ENCODE data around the gene CCDC97.

DNA sequence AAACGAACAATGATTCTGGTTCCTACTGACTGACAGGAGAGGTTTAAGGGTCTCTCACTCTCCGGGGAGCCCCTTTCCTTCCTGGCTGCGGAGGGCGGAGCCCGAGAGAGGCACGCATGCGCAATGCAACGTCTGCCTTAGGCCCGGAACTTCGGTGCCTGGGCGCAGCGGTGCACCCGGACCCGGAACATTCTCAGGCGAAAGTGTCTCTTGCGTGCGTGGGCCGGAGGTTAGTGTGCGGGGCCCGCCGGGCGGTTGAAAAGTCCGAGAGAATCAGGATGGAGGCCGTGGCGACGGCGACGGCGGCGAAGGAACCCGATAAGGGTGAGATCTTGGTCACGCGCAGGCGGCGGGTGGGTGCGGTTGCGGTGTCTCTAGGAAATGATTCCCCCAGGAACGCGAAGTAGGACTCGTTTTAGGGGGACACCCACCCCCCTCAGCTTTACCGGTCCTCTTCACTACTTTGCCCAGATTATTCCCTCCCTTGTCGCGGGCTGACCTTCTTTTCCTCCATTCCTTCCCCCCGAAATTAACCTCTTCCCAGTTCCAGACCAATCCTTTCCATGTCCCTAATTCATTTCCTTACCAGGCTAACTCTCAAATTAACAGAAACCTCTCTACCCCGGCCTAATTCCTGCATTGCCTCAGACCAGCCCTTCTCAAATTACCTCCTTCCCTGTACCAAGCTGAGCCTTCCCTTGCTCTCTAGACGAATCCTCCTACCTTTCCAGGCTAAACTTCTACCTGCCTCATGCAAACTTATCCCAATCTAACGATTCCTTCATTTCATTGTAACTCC is at the start of gene CCDC97:
- TF ChIP-seq ZNF8 (CRISPR knock-in tag; IDR thresholded peaks at IDR 0.05): peak; percentile 38; the same call in 1 of the 2 replicates
- TF ChIP-seq, protein P1, sequence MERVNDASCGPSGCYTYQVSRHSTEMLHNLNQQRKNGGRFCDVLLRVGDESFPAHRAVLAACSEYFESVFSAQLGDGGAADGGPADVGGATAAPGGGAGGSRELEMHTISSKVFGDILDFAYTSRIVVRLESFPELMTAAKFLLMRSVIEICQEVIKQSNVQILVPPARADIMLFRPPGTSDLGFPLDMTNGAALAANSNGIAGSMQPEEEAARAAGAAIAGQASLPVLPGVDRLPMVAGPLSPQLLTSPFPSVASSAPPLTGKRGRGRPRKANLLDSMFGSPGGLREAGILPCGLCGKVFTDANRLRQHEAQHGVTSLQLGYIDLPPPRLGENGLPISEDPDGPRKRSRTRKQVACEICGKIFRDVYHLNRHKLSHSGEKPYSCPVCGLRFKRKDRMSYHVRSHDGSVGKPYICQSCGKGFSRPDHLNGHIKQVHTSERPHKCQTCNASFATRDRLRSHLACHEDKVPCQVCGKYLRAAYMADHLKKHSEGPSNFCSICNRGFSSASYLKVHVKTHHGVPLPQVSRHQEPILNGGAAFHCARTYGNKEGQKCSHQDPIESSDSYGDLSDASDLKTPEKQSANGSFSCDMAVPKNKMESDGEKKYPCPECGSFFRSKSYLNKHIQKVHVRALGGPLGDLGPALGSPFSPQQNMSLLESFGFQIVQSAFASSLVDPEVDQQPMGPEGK (CRISPR knock-in tag; IDR thresholded peaks at IDR 0.05; ENCODE audit: borderline replicate concordance): no peak
- TF ChIP-seq ZFP3 (CRISPR knock-in tag; IDR thresholded peaks at IDR 0.05): peak; percentile 72; the same call in 1 of the 2 replicates

Data from SK-N-SH treated with all-trans-retinoic acid at 6 μM for 48 hours (cell line).